Hematopoietic multipotent progenitor cell treated with erythropoietin and hydrocortisone succinate and interleukin-3 and kit ligand, for 4 days (in vitro differentiated cells): ENCODE data around the gene MRPL32.
A peak's percentile ranks its signal among the peaks of the same experiment; 100 is the strongest.
"Not testable (repeated sequence)": the region's sequence is repeated elsewhere in the genome, so short reads cannot be mapped to it uniquely, and the experiment has no call there.

Source experiments
- DNase-seq: peaks from one replicate; pipeline ENCODE4 v3.0.0-alpha.2; 2015

Gene MRPL32

DNA sequence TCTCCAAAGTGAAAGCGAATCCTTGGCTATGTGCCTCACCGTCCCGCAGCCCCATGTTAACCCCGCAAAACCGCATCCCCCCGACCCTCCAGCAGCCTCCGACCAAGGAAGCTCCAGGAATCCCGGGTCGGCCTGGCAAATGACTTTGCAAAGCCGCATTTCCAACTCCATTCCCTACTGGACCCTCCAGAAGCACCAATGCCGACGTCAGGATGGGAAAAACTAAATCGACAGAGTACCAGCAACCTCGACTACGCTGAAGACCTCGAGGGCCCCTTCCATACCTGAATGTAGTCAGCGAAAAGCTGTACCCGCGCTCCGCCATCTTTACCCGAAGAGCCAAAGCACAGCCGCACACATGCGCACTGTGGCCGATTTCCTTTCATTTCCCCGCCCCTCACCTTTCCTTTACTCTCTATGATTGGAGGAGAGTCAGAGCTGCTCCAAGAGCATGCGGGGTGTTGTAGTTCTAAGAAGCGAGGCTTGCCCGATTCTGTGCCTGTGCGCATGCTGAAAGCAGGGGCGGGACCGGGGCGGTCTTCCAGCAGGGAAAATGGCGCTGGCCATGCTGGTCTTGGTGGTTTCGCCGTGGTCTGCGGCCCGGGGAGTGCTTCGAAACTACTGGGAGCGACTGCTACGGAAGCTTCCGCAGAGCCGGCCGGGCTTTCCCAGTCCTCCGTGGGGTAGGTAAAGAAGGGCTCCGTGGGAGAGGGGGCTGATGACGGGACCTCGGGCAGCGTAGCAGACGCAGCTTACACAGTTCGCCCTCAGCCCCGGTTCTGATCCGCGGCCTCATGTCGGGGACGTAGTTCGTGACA lies at the start of gene MRPL32, which contains the start of gene PSMA2:
Gene MRPL32, plus strand, starts transcription at position 543 of the 818 bp plus-strand sequence. Its CDS starts 11 bp downstream, at position 554.
Gene PSMA2, minus strand, starts transcription at position 341 of the 818 bp plus-strand sequence. Its CDS starts 16 bp downstream, at position 325.
- DNase-seq, result peak; percentile 99

DNA sequence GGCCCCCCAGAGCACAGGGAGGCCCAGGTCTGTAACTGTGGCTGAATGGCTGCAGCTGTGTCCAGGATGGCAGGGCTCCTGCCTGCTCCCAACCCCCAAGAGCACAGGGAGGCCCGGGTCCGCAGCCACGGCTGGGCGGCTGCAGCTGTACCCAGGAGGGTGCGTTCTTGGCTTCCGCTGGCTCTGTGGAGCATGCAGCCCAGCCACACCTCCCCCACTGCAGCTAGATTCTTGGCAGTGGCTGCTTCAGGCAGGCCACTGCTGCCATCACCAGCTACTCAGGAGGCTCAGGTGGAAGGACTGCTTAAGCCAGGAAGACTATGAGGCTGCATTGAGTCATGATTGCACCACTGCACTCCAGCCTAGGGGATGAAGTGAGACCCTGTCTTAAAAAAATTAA lies 48.2 kb upstream of the MRPL32 start:
- DNase-seq, result no peak

GRCh38 chr7:42885183-42885582 lies 47.0 kb upstream of the MRPL32 start:
- DNase-seq, result not testable (repeated sequence)

DNA sequence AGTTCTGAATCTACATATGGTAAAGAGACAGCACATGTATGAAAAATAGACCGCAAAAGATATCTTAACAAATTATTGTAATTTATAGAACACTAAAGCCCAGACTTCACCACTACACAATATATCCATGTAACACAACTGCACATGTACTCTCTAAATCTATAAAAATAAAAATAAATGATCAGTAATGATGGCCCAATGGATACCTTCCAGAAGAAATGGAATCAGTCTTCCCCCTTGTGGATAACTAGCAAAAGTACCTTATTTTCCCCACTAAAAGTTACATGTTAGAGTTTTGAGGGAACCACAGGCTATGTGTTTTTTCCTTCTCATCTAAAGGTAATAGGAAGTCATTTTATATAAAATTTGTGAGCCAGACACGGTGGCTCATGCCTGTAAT lies 46.0 kb upstream of the MRPL32 start:
- peak; percentile 68 for DNase-seq

DNA sequence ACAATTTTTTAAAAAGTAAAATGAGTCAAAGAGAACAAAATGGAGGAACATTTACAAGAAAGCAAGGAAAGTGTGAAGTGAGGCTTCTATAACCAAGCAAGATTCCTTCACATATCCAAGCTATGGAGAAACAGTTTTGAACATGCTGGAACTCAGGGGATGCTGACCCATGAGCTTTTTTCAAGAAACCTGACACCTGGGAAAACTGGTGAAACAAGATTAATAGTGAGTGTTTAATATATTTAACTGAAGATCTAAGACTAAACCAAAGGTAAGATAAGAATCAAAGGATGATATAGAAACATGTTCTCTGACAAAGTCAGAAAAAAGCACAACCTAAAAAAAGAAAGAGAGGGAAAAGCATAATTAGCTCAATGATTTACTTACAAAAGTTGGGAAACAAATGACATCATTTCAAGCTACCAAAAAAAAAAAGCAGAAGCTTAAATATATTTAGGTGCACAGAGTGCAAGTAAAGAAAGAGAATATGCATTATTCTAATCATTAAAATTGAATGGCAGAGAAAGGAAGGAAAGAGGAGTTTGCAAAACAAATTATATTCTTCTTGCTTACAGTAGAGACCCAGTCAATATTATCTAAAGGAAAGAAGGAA lies 45.2 kb upstream of the MRPL32 start:
- DNase-seq, result no peak

GRCh38 chr7:42893346-42894240 lies 38.6 kb upstream of the MRPL32 start:
- DNase-seq, result peak; percentile 68

DNA sequence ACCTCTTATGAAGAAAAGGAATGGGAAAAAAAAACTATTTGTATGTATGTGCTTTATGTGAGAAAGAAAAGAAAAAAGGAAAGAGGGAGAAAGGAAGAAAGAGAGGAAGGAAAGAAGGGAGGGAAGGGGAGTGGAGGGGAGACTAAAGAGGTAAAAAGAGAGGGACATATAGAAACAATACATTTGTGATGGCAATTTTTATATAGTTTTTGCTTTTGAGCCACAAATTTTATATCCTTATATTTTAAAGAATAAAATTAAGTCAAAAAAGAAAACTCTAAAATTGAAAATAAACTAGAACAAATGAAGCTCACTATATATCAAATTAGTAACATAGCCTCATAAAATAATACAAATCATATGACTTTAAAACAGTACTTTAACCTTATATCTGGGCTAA lies 31.3 kb upstream of the MRPL32 start:
- no peak for DNase-seq

- DNase-seq, result peak; percentile 62
These were observed 29.8 kb upstream of the MRPL32 start for GRCh38 chr7:42902331-42902730.

- no peak for DNase-seq
These were observed 26.0 kb upstream of the MRPL32 start for GRCh38 chr7:42906181-42906580.

DNA sequence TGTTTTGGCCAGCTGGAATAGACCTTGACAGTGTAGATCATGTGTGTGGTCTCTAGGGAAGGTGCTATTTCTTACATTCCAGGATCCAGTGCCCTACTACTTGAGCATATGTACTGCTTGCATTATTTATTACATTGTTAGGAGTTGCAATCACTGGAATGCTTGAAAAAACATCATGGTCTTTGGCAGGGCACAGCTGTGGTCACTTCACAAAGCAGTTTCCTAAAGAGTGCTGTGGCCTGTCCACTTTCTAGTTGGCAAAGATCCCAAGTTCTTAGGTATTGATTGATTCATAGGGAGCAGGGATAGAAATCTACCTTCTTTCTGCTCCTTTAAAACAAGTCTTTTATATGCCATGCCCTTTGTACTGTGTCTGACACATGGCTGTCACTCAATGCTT lies 24.9 kb upstream of the MRPL32 start:
- DNase-seq, result no peak

- no peak for DNase-seq
These were observed 21.9 kb upstream of the MRPL32 start for GRCh38 chr7:42910306-42910705.

DNA sequence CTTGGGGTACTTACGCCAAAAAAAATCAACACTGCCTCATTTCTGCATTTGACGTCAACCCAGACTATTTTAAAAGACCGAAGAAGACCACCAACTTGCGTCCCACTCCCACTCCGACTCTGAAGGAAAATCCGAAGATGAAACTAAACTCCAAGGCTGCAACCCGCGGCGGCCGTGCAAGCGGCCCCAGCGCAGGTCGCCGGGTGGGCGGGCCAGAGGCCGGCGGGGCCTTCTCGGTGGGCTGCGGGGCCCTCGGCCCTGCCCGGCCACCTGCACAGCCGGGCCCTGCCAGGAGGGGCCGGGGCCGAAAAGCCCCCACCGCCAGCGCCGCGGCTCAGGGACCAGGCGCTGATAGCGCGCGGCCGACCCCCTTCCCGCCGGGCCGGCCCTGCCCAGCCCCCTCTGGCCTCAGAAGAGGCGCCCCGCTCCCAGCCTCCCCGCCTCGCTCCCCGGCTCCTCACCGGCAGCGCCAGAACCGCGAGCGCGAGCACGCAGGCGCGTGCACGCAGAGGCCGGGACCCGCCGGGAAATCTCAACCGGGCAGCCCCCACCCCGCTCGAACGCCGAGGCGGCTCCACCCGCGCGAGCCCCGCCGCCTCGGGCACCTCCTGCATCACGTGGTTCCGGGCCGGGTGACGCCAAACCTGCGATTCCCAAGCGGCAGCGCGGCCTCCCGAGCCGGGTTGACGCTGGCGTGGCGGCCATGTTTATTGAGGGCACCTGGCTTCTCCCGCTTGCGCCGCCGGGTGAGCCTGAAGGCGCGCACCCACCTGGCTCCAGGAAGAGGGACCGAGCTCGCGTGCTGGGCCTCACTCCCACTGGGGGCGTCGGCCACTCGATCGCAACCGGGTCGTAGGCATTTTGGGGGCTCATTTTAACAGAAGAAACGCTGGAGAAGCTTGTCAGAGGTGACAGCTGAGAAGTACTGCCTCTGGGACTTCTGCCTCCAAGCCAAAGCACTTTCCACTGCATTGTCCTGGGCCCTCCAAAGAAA lies 20.4 kb upstream of the MRPL32 start, which contains the start of gene C7orf25:
Gene C7orf25, minus strand, starts transcription at position 617 of the 994 bp plus-strand sequence. CDS start 1,170 bp downstream, outside the sequence.
- peak; percentile 97 for DNase-seq

GRCh38 chr7:42913591-42913990 lies 18.6 kb upstream of the MRPL32 start:
- DNase-seq, result peak; percentile 88

- DNase-seq, result no peak
These were observed 18.2 kb upstream of the MRPL32 start for GRCh38 chr7:42914009-42914408.

- DNase-seq, result peak; percentile 54
These were observed 17.6 kb upstream of the MRPL32 start for GRCh38 chr7:42914421-42915045.

GRCh38 chr7:42915356-42915755 lies 16.8 kb upstream of the MRPL32 start:
- no peak for DNase-seq

- no peak for DNase-seq
These were observed 10.0 kb upstream of the MRPL32 start for GRCh38 chr7:42922017-42922753.

DNA sequence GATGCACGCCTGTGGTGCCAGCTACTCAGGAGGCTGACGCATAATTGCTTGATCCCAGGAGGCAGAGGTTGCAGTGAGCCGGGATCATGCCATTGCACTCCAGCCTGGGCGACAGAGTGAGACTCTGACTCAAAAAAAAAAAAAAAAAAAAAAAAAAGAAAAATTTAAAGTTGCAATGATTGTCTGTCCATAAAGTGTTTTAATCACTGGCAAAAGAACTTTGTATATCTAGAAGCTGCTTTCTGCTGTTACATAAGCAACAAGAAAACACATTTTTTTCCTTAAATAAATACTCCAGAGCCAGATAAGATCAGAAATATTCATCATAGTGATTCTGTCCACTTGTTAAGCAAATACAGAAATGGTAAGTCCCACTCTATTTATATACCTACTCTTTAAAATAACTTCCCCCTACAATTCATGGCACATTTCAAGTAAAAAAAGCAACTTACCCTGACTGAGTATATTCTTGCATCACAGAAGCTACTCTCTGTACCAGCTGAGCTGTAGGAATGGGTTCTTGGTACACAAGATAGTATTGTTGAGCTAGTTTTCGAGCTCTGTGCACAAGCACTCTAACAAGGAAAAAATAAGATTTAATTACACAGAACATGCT lies 7.8 kb upstream of the MRPL32 start:
- no peak for DNase-seq

GRCh38 chr7:42925630-42926029 lies 6.5 kb upstream of the MRPL32 start:
- no peak for DNase-seq

- peak; percentile 64 for DNase-seq
These were observed 6.0 kb upstream of the MRPL32 start for GRCh38 chr7:42926204-42926603.
